Muscle layer of duodenum (tissue), 2 donors: ENCODE results near the gene FOXF1.

ENCODE experiments used
- H3K27ac ChIP-seq: one replicate; pipeline ENCODE4 v1.7.0; 2013; ENCODE audit warnings: mild to moderate bottlenecking, low read length
- H3K27me3 ChIP-seq: one replicate; pipeline ENCODE4 v1.7.0; 2013; ENCODE audit warnings: low read depth, mild to moderate bottlenecking, control low read depth, low read length
- H3K36me3 ChIP-seq, 2 donors: one replicate each; pipeline ENCODE4 v1.7.0; 2013; ENCODE audit warnings: low read length in 2 of 2, control low read depth in 1 of 2, mild to moderate bottlenecking in 1 of 2; ENCODE audit not compliant: insufficient read depth in 2 of 2, control insufficient read depth in 1 of 2
- H3K4me1 ChIP-seq, 2 donors: one replicate each; pipeline ENCODE4 v1.7.0; 2013; ENCODE audit warnings: low read length in 2 of 2, mild to moderate bottlenecking in 2 of 2, control low read depth in 1 of 2, moderate library complexity in 1 of 2; ENCODE audit not compliant: insufficient read depth in 2 of 2, control insufficient read depth in 1 of 2
- H3K4me3 ChIP-seq, 2 donors: one replicate each; pipeline ENCODE4 v1.7.0; 2013; ENCODE audit warnings: low read length in 2 of 2, low read depth in 1 of 2, mild to moderate bottlenecking in 1 of 2
- H3K9me3 ChIP-seq, 2 donors: one replicate each; pipeline ENCODE4 v1.7.0; 2013; ENCODE audit warnings: low read length in 2 of 2, control low read depth in 1 of 2, mild to moderate bottlenecking in 1 of 2; ENCODE audit not compliant: control insufficient read depth in 1 of 2
- donor health status: healthy.

The FOXF1 gene

GRCh38 chr16:86494039-86494564 is 16.2 kb upstream of the FOXF1 start:
- Histone ChIP-seq H3K9me3 (no peaks in the 10 kb centered on the region), H3K27ac (peak overlapping the region; percentile 74), H3K4me3 (peak overlapping the region; percentile 16 to 57), H3K27me3 (peaks cover 14% of the 10 kb centered on the region), H3K4me1 (peaks cover 0 to 26% of the 10 kb centered on the region in 2 donors), H3K36me3 (no peaks in the 10 kb centered on the region)

GRCh38 chr16:86494565-86495356 is 15.6 kb upstream of the FOXF1 start:
- no peaks in the 10 kb centered on the region for H3K9me3 ChIP-seq
- peaks cover 17% of the 10 kb centered on the region for H3K27me3 ChIP-seq
- peak overlapping the region; percentile 82 for H3K27ac ChIP-seq
- peak overlapping the region; percentile 19 to 57 for H3K4me3 ChIP-seq
- H3K36me3 ChIP-seq = no peaks in the 10 kb centered on the region
- peaks cover 0 to 26% of the 10 kb centered on the region in 2 donors for H3K4me1 ChIP-seq

DNA sequence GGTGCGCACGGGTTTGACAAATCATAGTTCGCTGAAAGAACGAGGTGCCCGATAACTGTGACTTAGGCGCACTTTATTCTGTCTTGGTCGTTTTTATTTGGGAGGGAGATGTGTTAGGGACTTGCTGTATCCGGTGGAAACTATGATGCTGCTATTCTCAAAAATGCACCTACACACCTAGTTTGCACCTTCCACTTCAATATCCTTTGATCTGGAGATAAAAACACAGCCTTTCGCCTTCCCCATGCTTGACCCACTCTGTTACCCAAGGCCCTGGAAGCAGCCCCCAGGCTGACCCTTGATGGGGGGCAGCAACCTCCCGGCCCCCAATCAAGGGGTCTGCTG is 15.0 kb upstream of the FOXF1 start:
- Histone ChIP-seq H3K4me3 (peak overlapping the region; percentile 19 to 57), H3K27me3 (peaks cover 22% of the 10 kb centered on the region), H3K36me3 (no peaks in the 10 kb centered on the region), H3K27ac (peak overlapping the region; percentile 82), H3K4me1 (peaks cover 0 to 26% of the 10 kb centered on the region in 2 donors), H3K9me3 (no peaks in the 10 kb centered on the region)

DNA sequence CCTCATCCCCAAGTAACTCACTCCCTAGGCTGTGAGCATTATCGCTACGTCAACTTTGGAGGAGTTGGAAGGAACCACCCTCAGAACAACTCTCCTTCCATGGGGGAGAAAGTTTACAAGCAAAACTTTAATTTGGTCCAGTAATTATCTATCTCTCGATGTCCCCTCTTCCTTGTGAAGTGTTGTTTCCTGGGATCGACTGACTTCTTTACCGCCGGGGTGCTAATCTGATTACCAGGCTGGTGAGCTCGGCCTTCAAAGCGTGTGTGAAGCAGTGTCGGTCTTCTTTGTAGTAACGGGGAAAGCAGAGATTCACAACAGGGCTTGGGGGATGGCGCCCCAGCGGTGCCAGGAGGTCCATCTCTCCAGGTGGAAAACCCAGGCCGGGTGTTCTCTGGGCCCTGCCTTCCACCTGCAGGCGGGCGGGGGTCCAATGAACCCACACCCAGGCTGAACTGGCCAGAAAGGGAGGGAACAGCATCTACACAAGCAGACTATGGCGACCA is 14.5 kb upstream of the FOXF1 start:
- Histone ChIP-seq H3K9me3 (no peaks in the 10 kb centered on the region), H3K4me3 (peak overlapping the region; percentile 19 to 57), H3K4me1 (peaks cover 0 to 23% of the 10 kb centered on the region in 2 donors), H3K27me3 (peaks cover 27% of the 10 kb centered on the region), H3K27ac (peak overlapping the region; percentile 82), H3K36me3 (no peaks in the 10 kb centered on the region)

DNA sequence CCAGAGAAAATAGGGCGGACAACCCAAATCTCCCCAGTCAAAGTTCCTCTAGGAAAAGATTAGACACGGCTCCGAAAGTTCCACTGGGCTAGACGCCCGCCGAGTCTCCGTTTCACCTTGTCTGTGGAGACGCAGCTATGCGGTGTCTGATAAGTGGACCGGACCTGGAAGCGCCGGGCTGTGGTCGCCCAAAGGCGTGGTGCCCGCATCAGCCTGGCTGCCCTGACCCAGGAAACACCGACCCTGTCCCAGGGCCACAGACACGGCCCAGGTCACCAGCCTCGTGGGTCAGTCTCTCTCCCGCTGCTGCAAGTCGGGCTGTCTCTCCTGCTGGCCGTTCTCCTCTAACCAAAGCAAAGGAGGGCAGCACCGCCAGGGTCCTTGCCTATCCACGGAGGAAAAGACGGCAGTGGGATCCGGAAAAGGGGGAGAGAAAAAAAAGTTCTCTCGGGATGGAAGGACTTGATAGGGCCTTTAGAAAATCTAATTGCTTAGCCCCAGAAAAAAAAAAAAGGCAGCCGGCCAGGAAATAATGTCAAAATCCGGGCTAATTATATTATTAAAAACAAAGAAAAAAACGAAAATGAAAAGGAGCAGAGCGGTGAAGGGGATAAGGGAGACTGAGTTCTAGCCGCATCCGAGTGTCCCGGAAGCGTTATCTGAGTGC is 13.9 kb upstream of the FOXF1 start:
- H3K4me3 ChIP-seq = peak overlapping the region; percentile 19 to 57
- peaks cover 29% of the 10 kb centered on the region for H3K27me3 ChIP-seq
- no peaks in the 10 kb centered on the region for H3K36me3 ChIP-seq
- H3K9me3 ChIP-seq = no peaks in the 10 kb centered on the region
- H3K27ac ChIP-seq = peak overlapping the region; percentile 82
- peaks cover 0 to 17% of the 10 kb centered on the region in 2 donors for H3K4me1 ChIP-seq

DNA sequence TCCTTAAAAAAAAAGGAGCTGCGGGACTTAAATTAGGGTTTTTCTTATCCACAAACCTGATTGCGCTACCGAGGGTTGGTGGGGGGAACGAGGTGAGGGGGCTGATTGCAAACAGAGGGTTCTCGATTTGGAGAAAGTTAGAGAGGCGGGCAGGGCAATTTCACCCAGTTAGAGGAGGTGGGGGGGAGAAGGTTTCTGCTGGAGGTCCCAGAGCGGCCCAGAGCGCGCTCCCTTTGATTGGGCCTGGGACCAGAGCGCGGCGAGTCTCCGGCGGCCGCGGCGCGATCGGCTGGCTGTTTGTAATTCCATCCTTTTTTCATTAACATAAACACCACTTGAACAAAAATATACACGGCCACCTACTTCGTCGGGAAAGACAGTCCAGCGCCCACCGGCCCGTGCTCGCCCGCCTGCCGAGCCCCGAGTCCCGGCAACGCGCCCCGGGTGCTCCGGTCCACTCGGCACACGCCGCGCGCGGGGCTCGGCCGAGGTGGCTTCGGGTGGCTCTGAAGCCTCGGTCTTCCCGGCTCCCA is 13.3 kb upstream of the FOXF1 start:
- Histone ChIP-seq H3K4me3 (peak overlapping the region; percentile 19 to 57), H3K27me3 (peaks cover 33% of the 10 kb centered on the region), H3K9me3 (no peaks in the 10 kb centered on the region), H3K4me1 (peaks cover 0 to 12% of the 10 kb centered on the region in 2 donors), H3K36me3 (no peaks in the 10 kb centered on the region), H3K27ac (peak overlapping the region; percentile 82)

DNA sequence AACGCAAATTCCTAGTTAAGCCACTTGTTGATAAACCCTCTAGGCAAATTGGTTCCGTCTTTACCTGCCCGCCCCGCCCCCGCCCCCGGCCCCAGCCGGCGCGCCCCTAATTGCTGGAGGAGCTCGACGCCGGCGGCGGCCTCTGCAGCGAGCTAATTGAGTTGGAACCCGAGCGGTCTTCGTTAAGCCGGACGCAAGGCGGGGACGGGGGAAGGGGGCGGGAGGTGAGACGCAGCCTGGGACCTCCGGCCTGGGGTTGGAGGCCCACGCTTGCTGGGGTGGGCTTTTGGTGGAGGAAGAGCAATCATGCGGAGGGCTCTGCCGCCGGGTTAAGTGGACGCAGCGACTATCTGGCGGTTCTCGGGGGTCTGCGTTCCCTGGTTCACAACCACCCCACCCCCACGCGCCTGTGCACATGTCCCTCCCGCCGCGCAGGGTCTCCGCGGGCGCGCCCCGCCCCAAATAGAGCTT is 12.7 kb upstream of the FOXF1 start:
- Histone ChIP-seq H3K4me3 (peak overlapping the region in 1 of 2 donors; percentile 57), H3K27ac (no peak overlapping the region), H3K9me3 (no peaks in the 10 kb centered on the region), H3K4me1 (peaks cover 0 to 7% of the 10 kb centered on the region in 2 donors), H3K36me3 (no peaks in the 10 kb centered on the region), H3K27me3 (peaks cover 35% of the 10 kb centered on the region)

DNA sequence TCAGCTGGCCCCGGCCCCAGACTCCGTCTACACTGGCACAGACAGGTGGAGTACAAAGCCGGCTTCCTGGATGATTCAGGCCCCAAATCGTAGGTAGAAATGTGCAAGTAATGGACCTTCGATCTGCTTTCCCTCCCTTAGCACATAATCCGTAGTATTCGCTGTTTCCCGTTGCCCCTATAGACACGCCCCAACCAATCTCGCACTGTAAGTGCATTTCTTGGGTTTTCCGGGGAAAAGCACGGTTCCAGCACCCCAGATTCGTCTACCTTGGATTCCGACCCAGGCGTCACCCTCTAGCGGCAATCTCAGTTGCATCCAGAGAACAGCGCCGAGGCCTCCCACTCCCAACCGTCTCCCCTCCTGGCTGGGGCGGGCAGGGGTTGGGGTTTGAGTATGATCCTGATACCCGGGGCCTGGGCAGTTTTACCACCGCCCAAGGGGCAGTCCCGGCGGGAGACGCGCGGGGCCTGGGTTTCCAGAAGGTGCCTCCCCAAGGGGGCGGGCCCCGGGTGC is 12.1 kb upstream of the FOXF1 start:
- Histone ChIP-seq H3K4me1 (peaks cover 0 to under 1% of the 10 kb centered on the region in 2 donors), H3K36me3 (no peaks in the 10 kb centered on the region), H3K4me3 (peak overlapping the region; percentile 57 to 68), H3K9me3 (no peaks in the 10 kb centered on the region), H3K27ac (peak overlapping the region; percentile 87), H3K27me3 (peaks cover 40% of the 10 kb centered on the region)

GRCh38 chr16:86498671-86499439 is 11.5 kb upstream of the FOXF1 start:
- H3K36me3 ChIP-seq = no peaks in the 10 kb centered on the region
- no peaks in the 10 kb centered on the region for H3K9me3 ChIP-seq
- H3K27ac ChIP-seq = peak overlapping the region; percentile 87
- peaks cover 42% of the 10 kb centered on the region for H3K27me3 ChIP-seq
- no peaks in the 10 kb centered on the region for H3K4me1 ChIP-seq
- peak overlapping the region; percentile 57 to 68 for H3K4me3 ChIP-seq

GRCh38 chr16:86499440-86499786 is 10.9 kb upstream of the FOXF1 start:
- Histone ChIP-seq H3K9me3 (no peaks in the 10 kb centered on the region), H3K4me3 (peak overlapping the region; percentile 57 to 68), H3K27me3 (peaks cover 48% of the 10 kb centered on the region), H3K4me1 (peaks cover 0 to 2% of the 10 kb centered on the region in 2 donors), H3K27ac (peak overlapping the region; percentile 87), H3K36me3 (no peaks in the 10 kb centered on the region)
